KMS-11 (cell line): ENCODE measurements around the gene AHCYL1.

Experiments used
- H2AFZ ChIP-seq: fragments of 200-600 bp; sonication (generic); 2 replicates; pipeline ENCODE4 v1.6.1; 2016; ENCODE audit warnings: antibody characterized with exemption, mixed run types, low read depth
- H3K27ac ChIP-seq: fragments of 200-600 bp; sonication (generic); 2 replicates; pipeline ENCODE4 v1.6.1; 2016; ENCODE audit warnings: mild to moderate bottlenecking, mixed run types
- H3K27me3 ChIP-seq: fragments of 200-600 bp; sonication (generic); 2 replicates; pipeline ENCODE4 v1.6.1; 2017; ENCODE audit warnings: mild to moderate bottlenecking, low read depth, mixed run types, moderate library complexity; ENCODE audit not compliant: insufficient read depth
- H3K36me3 ChIP-seq: fragments of 200-600 bp; sonication (generic); 2 replicates; pipeline ENCODE4 v1.6.1; 2017; ENCODE audit warnings: mild to moderate bottlenecking, mixed run types; ENCODE audit not compliant: insufficient read depth
- H3K4me1 ChIP-seq: fragments of 200-600 bp; sonication (generic); 2 replicates; pipeline ENCODE4 v1.6.1; 2016; ENCODE audit warnings: mild to moderate bottlenecking, low read depth, mixed run types; ENCODE audit not compliant: poor library complexity, severe bottlenecking
- H3K4me2 ChIP-seq: fragments of 200-600 bp; sonication (generic); 2 replicates; pipeline ENCODE4 v1.7.0; 2016; ENCODE audit warnings: mild to moderate bottlenecking, mixed run types
- H3K4me3 ChIP-seq: fragments of 200-600 bp; sonication (generic); IDR thresholded peaks from 2 replicates; pipeline ENCODE4 v1.6.1; 2017; ENCODE audit warnings: low read depth, low read length, mixed read lengths; ENCODE audit not compliant: insufficient read depth
- H3K79me2 ChIP-seq: fragments of 200-600 bp; sonication (generic); 2 replicates; pipeline ENCODE4 v1.6.1; 2016; ENCODE audit warnings: low read depth, mixed run types; ENCODE audit not compliant: insufficient read depth
- H3K9ac ChIP-seq: fragments of 200-600 bp; sonication (generic); 2 replicates; pipeline ENCODE4 v1.6.1; 2016; ENCODE audit warnings: mild to moderate bottlenecking, mixed run types
- H4K20me1 ChIP-seq: fragments of 200-600 bp; sonication (generic); 2 replicates; pipeline ENCODE4 v1.6.1; 2016; ENCODE audit warnings: mild to moderate bottlenecking, mixed run types; ENCODE audit not compliant: insufficient read depth
- TF ChIP-seq, protein P1 (sequence below): fragments of 200-600 bp; sonication (generic); conservative IDR thresholded peaks from 2 replicates; pipeline ENCODE4 v1.6.1; 2017; ENCODE audit warnings: low read depth, mild to moderate bottlenecking, antibody characterized with exemption, low read length, moderate library complexity, mixed read lengths

AHCYL1 gene

GRCh38 chr1:109984456-109985246 lies at the start of gene AHCYL1:
TSS of gene AHCYL1 (plus strand) at chr1:109984765. CDS start at chr1:109985053, 288 bp downstream.
- Histone ChIP-seq H3K36me3 (no peaks in the 10 kb centered on the region), H3K4me1 (peaks cover 57% of the 10 kb centered on the region), H3K4me2 (peak within 1 kb of the TSS; percentile 100), H3K9ac (peak within 1 kb of the TSS; percentile 80), H4K20me1 (no peaks in the 10 kb centered on the region), H3K27ac (peak within 1 kb of the TSS; percentile 22), H2AFZ (peak within 1 kb of the TSS; percentile 81), H3K27me3 (no peaks in the 10 kb centered on the region), H3K4me3 (peak within 1 kb of the TSS; percentile 96), H3K79me2 (peaks cover 34% of the 10 kb centered on the region; the same call in 1 of the 2 replicates)
- TF ChIP-seq, protein P1, sequence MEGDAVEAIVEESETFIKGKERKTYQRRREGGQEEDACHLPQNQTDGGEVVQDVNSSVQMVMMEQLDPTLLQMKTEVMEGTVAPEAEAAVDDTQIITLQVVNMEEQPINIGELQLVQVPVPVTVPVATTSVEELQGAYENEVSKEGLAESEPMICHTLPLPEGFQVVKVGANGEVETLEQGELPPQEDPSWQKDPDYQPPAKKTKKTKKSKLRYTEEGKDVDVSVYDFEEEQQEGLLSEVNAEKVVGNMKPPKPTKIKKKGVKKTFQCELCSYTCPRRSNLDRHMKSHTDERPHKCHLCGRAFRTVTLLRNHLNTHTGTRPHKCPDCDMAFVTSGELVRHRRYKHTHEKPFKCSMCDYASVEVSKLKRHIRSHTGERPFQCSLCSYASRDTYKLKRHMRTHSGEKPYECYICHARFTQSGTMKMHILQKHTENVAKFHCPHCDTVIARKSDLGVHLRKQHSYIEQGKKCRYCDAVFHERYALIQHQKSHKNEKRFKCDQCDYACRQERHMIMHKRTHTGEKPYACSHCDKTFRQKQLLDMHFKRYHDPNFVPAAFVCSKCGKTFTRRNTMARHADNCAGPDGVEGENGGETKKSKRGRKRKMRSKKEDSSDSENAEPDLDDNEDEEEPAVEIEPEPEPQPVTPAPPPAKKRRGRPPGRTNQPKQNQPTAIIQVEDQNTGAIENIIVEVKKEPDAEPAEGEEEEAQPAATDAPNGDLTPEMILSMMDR = peak; percentile 99

GRCh38 chr1:109935451-109935900 lies 49.1 kb upstream of the AHCYL1 start:
- Histone ChIP-seq H3K36me3 (no peaks in the 10 kb centered on the region), H3K4me2 (no peak overlapping the region), H4K20me1 (no peaks in the 10 kb centered on the region), H3K27ac (no peak overlapping the region), H3K9ac (no peak overlapping the region), H3K27me3 (no peaks in the 10 kb centered on the region), H3K4me1 (peaks cover 3% of the 10 kb centered on the region), H3K79me2 (no peaks in the 10 kb centered on the region), H2AFZ (no peak overlapping the region), H3K4me3 (no peak overlapping the region)
- TF ChIP-seq, protein P1 = no peak

- Histone ChIP-seq H4K20me1 (no peaks in the 10 kb centered on the region), H3K9ac (no peak overlapping the region), H3K4me2 (no peak overlapping the region), H3K79me2 (no peaks in the 10 kb centered on the region), H3K27ac (no peak overlapping the region), H2AFZ (no peak overlapping the region), H3K4me3 (no peak overlapping the region), H3K36me3 (no peaks in the 10 kb centered on the region), H3K27me3 (no peaks in the 10 kb centered on the region), H3K4me1 (peaks cover 3% of the 10 kb centered on the region)
- TF ChIP-seq, protein P1 = no peak
These were observed 46.8 kb upstream of the AHCYL1 start for GRCh38 chr1:109937738-109938137.

DNA sequence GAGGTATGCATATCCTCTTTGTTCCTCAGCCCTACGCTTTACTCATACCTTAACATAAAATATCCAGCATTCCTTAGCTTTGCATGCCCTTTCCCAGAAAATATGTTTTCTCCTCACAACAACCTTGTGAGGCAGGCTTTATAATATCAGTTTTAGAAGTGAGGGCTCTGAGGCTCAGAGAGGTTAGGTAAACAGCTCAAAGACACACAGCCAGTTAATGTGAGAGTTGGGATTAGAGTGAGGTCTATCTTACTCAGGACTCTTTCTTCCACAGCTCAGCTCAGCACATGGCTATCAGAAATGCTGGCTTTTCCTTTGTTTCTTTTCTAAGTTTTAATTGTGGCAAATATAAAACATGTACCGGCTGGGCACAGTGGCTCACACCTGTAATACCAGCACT lies 46.0 kb upstream of the AHCYL1 start:
- Histone ChIP-seq H3K9ac (no peak overlapping the region), H3K4me2 (no peak overlapping the region), H3K4me3 (no peak overlapping the region), H3K27ac (no peak overlapping the region), H3K36me3 (no peaks in the 10 kb centered on the region), H2AFZ (no peak overlapping the region), H4K20me1 (no peaks in the 10 kb centered on the region), H3K4me1 (peaks cover 3% of the 10 kb centered on the region), H3K79me2 (no peaks in the 10 kb centered on the region), H3K27me3 (no peaks in the 10 kb centered on the region)
- TF ChIP-seq, protein P1 = no peak
